GM21576 (cell line): ENCODE measurements around the gene TRABD2B.

ENCODE experiments used
- ATAC-seq: cut with Tn5 transposase; IDR thresholded peaks from one replicate; pipeline ENCODE4 v1.9.1; 2021; ENCODE audit warnings: mild to moderate bottlenecking, moderate library complexity; ENCODE audit not compliant: unreplicated experiment

TRABD2B gene

GRCh38 chr1:47783638-47784496, 213.3 kb downstream of the TRABD2B start:
- no peak for ATAC-seq

DNA sequence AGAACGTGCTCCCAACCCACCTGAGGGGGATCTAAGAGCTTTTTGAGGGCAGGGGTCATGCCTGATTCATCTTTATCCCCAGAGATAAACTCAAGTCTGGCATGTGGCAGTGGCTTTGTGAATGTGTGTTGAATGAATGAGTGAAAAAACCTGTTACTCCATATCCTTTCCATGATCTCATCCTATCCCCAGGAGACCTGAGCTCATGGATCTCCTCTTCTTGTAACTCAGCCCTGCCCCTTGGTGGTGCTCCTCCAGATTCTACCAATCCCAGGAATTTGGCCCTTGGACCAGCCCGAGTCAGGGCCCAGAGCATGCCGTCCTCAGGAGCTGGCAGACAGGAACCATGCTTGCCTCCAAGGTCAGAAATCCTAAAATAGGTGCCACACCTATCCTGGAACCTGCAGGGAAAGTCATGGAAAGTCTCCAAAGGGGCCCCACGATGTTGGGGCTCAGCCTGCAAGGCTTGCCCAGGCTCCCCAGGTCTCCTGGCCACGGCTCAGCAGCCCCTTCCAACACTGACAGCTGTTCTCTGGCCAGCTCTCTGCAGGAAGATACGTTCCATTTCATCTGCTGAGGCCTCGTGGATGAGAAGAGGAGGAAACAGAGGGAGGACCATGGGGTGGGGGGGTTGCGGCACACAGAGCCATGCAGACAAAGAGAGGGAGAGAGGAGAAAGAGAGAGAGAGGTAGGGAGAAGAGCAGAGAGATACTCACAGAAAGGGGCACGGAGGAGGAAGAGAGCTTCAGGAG, 214.6 kb downstream of the TRABD2B start:
- no peak for ATAC-seq

DNA sequence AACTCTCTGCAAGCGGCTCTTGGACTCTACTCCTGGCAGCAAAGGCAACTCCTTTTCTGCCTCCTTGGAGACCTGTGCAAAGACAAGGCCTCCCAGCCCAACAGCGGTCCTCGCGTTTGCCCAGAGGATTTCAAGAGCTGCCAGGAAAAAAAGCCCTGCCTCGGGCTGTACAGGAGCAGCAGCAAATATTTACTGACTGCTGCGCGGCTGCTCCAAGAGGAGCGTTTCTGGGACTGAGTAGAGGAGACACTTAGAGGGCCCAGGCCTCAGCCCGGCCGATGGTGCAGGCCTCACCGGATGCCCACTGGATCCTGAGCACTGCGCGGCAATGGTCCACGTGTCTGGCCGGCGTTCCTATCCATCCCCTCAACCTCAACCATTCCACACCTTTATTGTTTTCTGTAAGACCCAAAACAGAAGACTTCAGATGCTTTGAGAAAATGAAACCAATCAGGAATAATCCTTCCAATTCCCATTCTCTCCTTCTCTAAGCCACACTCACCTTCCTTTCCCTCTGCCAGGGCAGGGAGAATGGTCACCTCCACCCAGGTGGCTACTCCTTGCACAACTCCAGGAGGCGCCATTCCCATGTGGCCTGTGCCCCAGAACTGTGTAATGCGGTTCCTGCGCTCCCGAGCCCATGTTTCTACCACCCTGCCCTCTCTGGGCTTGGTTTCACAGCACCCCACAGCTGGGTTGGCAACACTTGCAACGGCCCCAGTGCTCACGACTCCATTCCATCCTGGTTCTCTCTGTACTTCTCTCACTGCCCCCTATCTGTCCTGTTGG, 215.8 kb downstream of the TRABD2B start:
- ATAC-seq = no peak

DNA sequence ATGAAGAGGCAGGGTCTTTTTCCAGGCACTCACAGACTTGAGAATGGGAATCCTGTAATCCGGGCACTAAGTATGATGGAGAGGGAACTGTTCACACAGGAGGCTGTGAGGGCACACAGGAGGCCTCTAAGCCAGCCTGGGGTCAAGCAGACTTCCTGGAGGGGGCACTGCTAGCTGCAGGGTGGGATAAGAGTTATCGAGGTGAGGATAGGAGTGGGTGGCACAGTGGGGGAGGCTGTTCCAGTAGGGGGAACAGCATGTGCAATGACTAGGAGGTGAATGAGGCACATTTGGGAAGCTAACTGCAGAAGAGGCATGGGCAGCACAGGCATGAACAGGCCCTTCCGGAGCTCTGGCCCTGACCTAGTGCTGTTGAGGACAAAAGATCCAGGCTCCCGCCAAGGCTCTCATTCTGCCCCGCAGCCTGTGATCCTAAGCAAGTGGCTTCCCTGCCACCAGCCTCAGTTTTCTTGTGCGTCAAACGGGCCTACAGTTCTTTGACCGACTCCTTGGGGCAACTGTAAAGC, 216.7 kb downstream of the TRABD2B start:
- ATAC-seq = no peak

DNA sequence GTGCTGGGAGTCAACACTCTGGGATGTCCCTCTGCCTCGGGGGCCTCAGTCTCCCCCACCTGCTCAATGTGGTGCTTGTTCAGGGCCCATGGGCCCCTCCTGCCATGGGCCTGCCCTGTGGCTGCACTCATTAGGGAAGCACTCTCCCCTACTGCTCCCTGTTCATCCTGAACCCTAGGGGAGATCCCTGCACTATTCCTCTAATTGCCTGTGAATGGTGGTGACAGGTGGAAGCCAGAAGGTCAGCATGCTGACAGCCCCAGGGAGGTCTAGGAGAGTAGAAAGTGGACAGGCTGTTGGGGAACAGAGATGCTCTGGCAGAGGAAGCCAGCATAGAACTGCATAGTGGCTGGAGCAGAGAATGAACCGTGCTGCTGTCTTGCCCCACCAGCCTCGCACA, 217.6 kb downstream of the TRABD2B start:
- no peak for ATAC-seq

DNA sequence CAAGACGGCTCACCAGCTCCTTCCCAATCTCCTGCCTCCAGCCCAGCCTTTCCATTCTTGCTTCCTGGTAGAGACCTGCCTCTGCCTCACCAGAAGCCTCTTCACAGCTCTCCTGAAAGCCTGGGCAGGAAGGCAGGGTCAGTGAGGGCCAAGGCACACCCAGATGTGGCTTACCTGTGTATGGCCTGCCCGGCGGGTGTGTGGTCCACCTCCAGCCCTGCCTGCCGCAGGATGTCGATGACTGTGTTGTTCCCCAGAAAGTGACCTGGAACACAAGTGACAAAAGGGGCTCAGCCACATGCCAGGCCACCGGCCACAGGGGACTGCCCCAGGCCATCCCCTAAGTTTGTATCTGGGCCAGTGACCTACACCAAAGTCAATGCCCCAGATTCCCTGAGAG, 218.9 kb downstream of the TRABD2B start:
- no peak for ATAC-seq

DNA sequence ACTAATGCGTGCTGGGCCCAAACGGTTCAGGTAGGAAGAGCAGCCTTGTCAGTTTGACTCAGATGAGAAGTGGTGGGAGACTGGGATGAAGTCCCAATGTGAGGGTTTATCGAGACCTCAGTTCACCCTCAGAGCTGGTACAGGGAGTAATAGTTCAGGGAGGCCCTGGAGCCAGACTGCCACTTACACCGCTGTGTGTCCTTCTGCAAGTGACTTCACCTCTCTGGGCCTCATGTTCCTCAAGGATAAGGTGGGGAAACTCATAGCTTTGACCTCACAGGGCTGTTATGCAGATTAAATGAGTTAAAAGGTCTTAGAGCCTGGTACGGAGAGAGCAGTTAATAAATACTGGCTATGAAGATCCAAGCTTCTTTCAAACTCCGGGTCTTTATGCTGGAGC, 219.9 kb downstream of the TRABD2B start:
- ATAC-seq = no peak

DNA sequence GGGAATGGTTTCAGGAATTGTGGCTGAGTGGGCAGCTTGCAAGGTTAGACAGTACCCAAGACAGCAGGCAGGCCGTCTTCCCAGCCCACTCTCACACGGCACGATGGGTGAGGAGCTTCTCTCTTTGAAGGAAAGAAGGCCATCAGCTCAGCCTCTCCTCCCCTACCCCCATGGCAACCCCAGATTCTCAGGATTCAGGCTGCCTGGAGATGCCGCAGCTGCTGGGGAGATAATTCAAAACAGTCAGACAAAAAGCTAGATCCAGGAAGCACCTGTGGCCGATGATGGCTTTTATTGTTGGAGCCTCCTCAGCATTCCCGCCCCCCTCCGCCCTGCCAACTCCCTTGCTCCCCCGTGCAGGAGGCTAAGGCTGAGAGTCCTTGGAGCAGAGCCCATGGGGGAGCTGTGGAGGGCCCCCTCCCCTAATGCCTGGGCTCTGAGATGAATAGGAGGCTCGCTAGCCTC, 220.5 kb downstream of the TRABD2B start:
- no peak for ATAC-seq

DNA sequence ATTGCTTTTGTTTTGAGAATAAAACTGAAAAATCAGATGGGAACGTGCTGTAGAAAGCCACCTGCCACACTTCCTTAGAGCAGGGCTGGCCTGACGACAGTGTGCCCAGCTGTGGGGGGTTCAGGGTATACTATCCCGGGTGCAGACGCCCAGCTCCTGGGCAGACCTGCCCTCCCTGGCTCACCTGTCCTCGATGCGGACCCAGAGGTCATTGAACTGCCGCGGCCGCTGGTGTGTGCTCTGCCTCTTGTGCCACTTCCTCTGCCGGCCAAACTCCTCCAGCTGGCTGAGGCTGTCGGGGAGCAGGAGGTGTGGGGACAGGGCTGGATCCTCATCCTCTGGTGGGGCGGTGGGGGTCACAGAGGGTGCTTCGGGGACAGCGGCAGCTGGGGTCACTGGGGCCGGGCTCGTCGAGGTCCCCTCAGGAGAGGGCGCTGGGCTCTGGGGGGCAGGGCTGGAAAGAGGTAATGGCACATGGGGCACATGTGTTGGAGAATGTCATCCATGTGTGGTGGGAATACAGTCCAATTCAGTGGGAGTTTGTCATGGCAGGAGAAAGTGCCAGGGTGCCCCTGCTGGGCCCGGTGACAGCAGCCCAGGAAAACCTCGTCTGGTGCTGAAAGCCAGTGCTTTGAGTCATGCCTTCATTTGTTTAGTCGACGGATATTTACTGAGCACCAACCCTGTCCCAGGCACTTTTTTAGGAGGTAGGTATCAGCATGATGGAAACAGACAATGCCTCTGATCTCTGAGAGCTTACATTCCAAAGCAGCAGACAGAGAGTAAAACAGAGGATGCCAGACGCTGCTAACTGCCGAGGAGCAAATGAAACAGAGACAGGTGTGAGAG, 222.0 kb downstream of the TRABD2B start:
- ATAC-seq = no peak

DNA sequence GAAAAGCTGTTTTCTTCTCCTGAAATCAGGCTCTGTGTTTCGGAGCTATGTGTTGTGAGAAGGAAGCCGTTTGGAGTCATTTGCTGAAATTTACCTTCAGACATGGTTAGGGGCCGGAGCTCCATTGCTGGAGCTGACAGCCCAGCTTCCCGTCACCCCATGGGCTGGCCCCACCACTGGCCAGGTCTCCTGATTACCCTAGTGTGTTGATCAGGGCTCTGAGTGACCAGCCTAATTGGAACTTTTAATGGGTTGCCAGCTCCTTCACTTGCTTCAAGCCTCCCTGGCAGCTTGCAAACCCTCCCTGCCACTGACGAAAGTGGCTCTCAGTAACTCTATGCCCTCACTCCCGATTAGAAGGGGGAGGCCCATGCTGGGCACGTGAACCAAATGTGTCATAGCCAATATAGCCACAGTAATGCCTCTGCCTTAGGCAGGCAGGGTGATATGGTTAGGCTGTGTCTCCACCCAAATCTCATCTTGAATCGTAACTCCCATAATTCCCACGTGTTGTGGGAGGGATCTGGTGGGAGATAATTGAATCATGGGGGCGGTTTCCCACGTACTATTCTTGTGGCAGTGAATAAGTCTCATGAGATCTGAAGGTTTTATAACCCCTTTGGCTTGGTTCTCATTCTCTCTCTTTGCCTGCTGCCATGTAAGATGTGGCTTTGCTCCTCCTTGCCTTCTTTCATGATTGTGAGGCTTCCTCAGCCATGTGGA, 224.1 kb downstream of the TRABD2B start:
- ATAC-seq = no peak

GRCh38 chr1:47772281-47772680, 224.9 kb downstream of the TRABD2B start:
- no peak for ATAC-seq

- ATAC-seq = no peak
These were observed 225.4 kb downstream of the TRABD2B start for GRCh38 chr1:47771751-47772150.

DNA sequence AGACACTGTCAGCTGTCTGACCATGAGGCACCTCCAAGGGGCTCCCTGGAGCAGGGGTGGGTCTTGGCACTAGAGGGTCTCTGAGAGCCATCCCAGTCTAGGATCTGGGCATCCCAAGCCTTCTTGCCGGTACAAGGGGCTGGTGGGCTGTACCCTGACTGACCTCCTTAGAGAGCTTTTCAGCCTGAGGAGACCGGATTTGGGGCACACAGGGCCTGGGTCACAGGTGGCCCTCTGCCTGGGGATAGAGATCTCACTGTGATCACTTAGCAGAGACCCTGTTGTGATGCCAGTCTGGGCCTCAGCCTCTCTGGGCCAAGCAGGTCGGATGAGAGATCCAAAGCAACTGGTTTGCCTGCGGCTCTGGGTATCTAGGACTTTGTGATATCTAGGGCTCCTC, 227.2 kb downstream of the TRABD2B start:
- no peak for ATAC-seq

- no peak for ATAC-seq
These were observed 227.9 kb downstream of the TRABD2B start for GRCh38 chr1:47769295-47769694.

DNA sequence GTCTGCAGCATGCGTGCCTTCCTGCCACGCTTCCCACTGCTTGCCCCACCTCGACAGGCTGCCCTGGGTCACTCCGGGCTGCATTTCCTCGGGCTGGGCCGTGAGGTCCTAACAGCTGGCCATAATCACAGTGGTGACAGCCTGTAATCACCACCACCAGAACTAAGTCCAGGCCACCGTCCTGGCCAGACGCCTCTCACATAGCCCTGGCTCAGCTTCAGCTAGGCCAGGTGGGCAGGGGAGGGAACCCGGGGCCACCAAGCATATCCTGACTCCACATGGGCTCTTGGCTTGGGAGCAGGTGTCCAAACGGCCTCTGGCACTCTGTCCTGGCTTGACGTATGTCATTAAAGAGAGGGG, 229.5 kb downstream of the TRABD2B start:
- no peak for ATAC-seq

DNA sequence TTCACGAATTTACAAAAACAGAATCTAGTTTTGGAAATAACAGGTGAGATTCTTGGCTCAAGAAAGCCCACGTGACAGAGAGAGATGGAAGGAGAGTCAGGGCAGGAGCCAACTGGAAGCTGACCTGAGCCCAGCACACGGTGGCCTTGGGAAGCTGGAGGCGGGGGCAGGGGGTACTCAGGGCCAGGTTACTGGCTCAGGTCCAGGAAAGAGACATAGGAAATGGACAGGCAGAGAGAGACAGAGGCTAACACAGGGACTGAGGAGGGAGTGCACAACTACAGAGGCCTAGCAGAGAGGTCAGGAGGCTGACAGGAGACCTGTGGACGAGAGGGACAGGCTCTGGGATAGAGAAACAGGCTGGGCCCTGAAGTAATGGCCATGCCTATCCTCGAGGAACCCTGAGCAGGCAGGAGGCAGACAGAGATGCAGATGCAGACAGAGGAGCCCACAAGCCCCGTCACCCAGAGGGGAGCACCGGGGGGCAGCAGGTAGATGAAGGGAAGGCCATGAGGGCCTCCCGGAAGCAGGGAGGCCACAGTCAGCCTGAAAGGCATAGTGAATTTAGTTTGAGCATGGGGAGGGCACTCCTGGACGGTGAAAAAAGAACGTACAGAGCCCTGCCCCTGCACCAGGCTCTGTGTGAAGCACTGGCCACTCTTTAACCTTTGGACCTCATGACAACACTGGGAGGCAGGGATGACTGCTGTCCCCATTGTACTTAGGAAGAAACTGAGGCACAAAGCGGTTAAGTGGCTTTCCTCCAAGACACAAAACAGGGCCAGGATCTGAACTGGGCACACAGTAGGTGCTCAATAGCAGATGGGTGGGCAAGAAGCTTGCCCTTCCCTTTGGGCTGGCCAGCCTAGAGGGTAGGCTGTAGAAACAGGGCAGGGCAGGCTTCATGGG, 230.1 kb downstream of the TRABD2B start:
- no peak for ATAC-seq

DNA sequence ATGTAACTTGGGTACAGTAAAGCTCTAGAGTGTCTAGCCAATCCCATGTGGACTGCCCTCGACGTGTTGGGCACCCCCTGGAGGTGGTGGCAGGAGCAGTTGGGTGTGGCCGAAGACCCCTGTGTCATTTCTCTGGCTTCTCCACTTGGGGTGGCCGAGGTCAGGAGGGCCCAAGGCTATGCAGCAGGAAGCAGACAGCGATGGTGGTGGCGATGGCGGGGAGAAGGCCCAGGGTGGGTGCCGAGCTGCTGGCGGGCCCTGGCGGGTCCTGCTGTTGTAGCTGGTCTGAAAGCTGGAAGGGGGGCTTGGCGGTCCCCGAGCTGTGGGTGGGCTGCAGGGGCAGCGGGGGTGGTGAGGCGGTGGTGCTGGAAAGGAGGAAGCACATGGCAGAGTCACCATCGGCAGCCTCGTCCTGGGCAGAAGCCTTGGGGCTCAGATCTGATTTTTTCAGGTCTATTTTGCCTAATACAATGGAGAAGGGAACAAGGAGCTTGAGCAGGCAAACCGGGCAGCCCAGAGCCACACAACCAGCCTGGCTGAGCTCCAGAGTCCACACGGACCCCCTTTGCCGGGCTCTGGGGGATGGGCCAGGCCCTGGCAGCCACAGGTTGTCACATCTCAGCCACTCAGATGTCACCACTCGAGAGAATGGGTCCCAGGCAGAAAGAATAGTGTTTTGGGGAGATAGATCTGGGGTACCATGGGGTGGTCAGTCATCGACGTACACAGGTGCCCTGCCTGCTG, 231.3 kb downstream of the TRABD2B start:
- no peak for ATAC-seq

- ATAC-seq = no peak
These were observed 231.9 kb downstream of the TRABD2B start for GRCh38 chr1:47765236-47765635.
